Measurements from ENCODE around the gene DPP9.

DPP9 gene
- long read RNA-seq, full-length matches to known transcripts, result 52 of 114 reads
- long read RNA-seq, partial matches to known transcripts, result 45 of 114 reads
- long read RNA-seq, other reads (novel, unspliced or antisense), result 17 of 114 reads

DNA sequence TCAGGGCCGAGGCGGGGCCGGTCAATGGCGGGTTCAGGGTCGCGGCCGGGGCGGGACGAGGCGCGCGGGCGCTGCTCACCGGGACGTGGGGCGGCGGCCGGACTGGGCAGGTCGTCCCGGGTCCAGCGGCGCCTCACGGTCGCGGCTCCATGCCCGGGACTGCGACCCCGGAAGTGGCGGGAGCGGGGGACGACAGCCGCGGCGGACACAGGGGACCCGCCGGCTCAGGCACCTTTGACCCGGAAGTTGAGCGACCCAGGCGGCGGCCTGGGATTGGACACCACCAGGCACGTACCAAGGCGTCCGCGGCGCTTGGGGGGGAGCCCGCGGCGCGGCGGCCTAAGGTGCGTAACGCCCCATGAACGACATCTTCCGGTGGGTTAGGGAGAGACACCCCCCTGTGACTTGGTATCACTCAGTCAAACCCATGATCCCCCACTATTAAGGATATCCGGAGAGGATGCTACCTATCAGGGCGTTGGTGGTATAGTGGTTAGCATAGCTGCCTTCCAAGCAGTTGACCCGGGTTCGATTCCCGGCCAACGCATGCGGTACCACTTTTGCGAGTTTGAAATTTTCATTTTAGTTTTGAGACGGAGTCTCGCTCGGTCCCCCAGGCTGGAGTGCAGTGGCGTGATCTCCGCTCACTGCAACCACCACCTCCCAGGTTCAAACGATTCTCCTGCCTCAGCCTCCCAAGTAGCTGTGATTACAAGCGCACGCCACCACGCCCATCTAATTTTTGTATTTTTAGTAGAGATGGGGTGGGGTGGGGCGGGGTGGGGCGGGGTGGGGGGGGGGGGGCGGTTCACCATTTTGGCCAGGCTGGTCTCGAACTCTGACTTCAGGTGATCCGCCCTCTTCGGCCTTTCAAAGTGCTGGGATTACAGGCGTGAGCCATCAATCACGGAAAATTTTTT is at the start of gene DPP9:
DPP9 (minus strand) TSS at position 248 of the 920 bp plus-strand sequence. CDS start 3,936 bp downstream, outside the sequence.
- H3K27ac ChIP-seq (replicated peaks), result peak within 1 kb of the TSS; percentile 68
- no peak for TF ChIP-seq CTCF (IDR thresholded peaks at IDR 0.05; ENCODE audit: insufficient read depth, low read length)
- TF ChIP-seq SPI1 (IDR thresholded peaks at IDR 0.05; ENCODE audit: borderline replicate concordance, low read depth), result no peak
- TF ChIP-seq GABPA (IDR thresholded peaks at IDR 0.05; ENCODE audit: low read depth), result peak; percentile 97
- TF ChIP-seq, protein P1, sequence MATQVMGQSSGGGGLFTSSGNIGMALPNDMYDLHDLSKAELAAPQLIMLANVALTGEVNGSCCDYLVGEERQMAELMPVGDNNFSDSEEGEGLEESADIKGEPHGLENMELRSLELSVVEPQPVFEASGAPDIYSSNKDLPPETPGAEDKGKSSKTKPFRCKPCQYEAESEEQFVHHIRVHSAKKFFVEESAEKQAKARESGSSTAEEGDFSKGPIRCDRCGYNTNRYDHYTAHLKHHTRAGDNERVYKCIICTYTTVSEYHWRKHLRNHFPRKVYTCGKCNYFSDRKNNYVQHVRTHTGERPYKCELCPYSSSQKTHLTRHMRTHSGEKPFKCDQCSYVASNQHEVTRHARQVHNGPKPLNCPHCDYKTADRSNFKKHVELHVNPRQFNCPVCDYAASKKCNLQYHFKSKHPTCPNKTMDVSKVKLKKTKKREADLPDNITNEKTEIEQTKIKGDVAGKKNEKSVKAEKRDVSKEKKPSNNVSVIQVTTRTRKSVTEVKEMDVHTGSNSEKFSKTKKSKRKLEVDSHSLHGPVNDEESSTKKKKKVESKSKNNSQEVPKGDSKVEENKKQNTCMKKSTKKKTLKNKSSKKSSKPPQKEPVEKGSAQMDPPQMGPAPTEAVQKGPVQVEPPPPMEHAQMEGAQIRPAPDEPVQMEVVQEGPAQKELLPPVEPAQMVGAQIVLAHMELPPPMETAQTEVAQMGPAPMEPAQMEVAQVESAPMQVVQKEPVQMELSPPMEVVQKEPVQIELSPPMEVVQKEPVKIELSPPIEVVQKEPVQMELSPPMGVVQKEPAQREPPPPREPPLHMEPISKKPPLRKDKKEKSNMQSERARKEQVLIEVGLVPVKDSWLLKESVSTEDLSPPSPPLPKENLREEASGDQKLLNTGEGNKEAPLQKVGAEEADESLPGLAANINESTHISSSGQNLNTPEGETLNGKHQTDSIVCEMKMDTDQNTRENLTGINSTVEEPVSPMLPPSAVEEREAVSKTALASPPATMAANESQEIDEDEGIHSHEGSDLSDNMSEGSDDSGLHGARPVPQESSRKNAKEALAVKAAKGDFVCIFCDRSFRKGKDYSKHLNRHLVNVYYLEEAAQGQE (IDR thresholded peaks at IDR 0.05; ENCODE audit: insufficient replicate concordance, low read depth), result peak; percentile 23
- TF ChIP-seq POLR2AphosphoS5 (IDR thresholded peaks at IDR 0.05; ENCODE audit: low read depth), result peak; percentile 51
- H3K4me3 ChIP-seq (replicated peaks; ENCODE audit: insufficient read depth, low read length), result peak within 1 kb of the TSS; percentile 99
- DNase-seq (ENCODE audit: low read depth in 1 of 2, low spot score in 1 of 2), result peak; percentile 98 to 99
- no peaks in the 10 kb centered on the region for H3K27me3 ChIP-seq (ENCODE audit: insufficient read depth, poor library complexity, severe bottlenecking)

DNA sequence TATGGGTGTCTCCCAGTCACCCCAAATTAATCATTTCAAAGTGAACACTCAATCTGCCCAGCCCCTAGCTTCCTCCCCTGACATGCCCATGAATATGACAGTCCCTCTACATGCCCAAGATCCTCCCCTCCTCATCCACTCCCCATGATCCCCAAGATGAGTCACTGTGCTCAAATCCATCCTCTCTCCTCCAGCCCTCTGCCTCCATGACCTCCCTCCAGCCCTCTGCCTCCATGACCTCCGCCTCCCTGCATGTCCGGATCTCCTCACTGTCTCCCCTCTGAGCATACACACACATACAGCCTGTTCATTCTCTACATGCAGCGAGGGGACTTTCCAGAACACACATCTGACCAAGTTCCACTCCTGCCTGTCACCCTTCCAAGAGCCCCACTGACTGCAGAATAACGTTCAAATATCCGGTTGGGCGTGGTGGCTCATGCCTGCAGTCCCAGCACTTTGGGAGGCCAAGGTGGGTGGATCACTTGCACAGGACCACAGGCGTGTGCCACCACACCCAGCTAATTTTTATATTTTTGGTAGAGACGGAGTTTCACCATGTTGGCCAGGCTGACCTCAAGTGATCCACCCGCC is 49.5 kb upstream of the DPP9 start:
- Histone ChIP-seq H3K4me3 (replicated peaks; ENCODE audit: insufficient read depth, low read length) (no peak overlapping the region), H3K27me3 (ENCODE audit: insufficient read depth, poor library complexity, severe bottlenecking) (no peaks in the 10 kb centered on the region), H3K27ac (replicated peaks) (no peak overlapping the region)
- no peak for TF ChIP-seq POLR2AphosphoS5 (IDR thresholded peaks at IDR 0.05; ENCODE audit: low read depth)
- TF ChIP-seq GABPA (IDR thresholded peaks at IDR 0.05; ENCODE audit: low read depth), result no peak
- TF ChIP-seq CTCF (IDR thresholded peaks at IDR 0.05; ENCODE audit: insufficient read depth, low read length), result no peak
- no peak for TF ChIP-seq SPI1 (IDR thresholded peaks at IDR 0.05; ENCODE audit: borderline replicate concordance, low read depth)
- TF ChIP-seq, protein P1 (IDR thresholded peaks at IDR 0.05; ENCODE audit: insufficient replicate concordance, low read depth), result no peak
- DNase-seq (ENCODE audit: low read depth in 1 of 2, low spot score in 1 of 2), result no peak

GRCh38 chr19:4772566-4772965 is 48.9 kb upstream of the DPP9 start:
- no peak for TF ChIP-seq CTCF (IDR thresholded peaks at IDR 0.05; ENCODE audit: insufficient read depth, low read length)
- no peak for TF ChIP-seq POLR2AphosphoS5 (IDR thresholded peaks at IDR 0.05; ENCODE audit: low read depth)
- TF ChIP-seq GABPA (IDR thresholded peaks at IDR 0.05; ENCODE audit: low read depth), result no peak
- TF ChIP-seq, protein P1 (IDR thresholded peaks at IDR 0.05; ENCODE audit: insufficient replicate concordance, low read depth), result no peak
- no peak for TF ChIP-seq SPI1 (IDR thresholded peaks at IDR 0.05; ENCODE audit: borderline replicate concordance, low read depth)
- Histone ChIP-seq H3K27me3 (ENCODE audit: insufficient read depth, poor library complexity, severe bottlenecking) (no peaks in the 10 kb centered on the region), H3K4me3 (replicated peaks; ENCODE audit: insufficient read depth, low read length) (no peak overlapping the region), H3K27ac (replicated peaks) (no peak overlapping the region)
- no peak for DNase-seq (ENCODE audit: low read depth in 1 of 2, low spot score in 1 of 2)

All from HL-60 (cell line).